Measurements from ENCODE around the gene IRF2.
"Not testable (repeated sequence)": the region's sequence is repeated elsewhere in the genome, so short reads cannot be mapped to it uniquely, and the experiment has no call there.

The IRF2 gene

GRCh38 chr4:184359888-184360287 is 114.5 kb downstream of the IRF2 start:
- no peak for DNase-seq

- DNase-seq: no peak
These were observed 115.7 kb downstream of the IRF2 start for GRCh38 chr4:184358521-184359232.

- DNase-seq: no peak
These were observed 116.6 kb downstream of the IRF2 start for GRCh38 chr4:184357772-184358171.

GRCh38 chr4:184357165-184357564 is 117.2 kb downstream of the IRF2 start:
- DNase-seq: no peak

GRCh38 chr4:184356366-184356765 is 118.0 kb downstream of the IRF2 start:
- DNase-seq: no peak

- no peak for DNase-seq
These were observed 118.5 kb downstream of the IRF2 start for GRCh38 chr4:184355857-184356256.

GRCh38 chr4:184355111-184355604 is 119.2 kb downstream of the IRF2 start:
- DNase-seq: no peak

GRCh38 chr4:184352891-184353290 is 121.5 kb downstream of the IRF2 start:
- no peak for DNase-seq

- no peak for DNase-seq
These were observed 122.5 kb downstream of the IRF2 start for GRCh38 chr4:184351560-184352451.

- DNase-seq: no peak
These were observed 123.4 kb downstream of the IRF2 start for GRCh38 chr4:184350964-184351363.

GRCh38 chr4:184350213-184350817 is 124.0 kb downstream of the IRF2 start:
- no peak for DNase-seq

GRCh38 chr4:184349283-184350039 is 124.9 kb downstream of the IRF2 start:
- DNase-seq: no peak

- no peak for DNase-seq
These were observed 125.8 kb downstream of the IRF2 start for GRCh38 chr4:184348311-184349233.

GRCh38 chr4:184347251-184348239 is 126.8 kb downstream of the IRF2 start:
- no peak for DNase-seq

GRCh38 chr4:184346682-184347081 is 127.7 kb downstream of the IRF2 start:
- no peak for DNase-seq

GRCh38 chr4:184346273-184346672 is 128.1 kb downstream of the IRF2 start:
- DNase-seq: not testable (repeated sequence)

- DNase-seq: no peak
These were observed 128.8 kb downstream of the IRF2 start for GRCh38 chr4:184345573-184345922.

- no peak for DNase-seq
These were observed 129.3 kb downstream of the IRF2 start for GRCh38 chr4:184344899-184345572.

- no peak for DNase-seq
These were observed 129.9 kb downstream of the IRF2 start for GRCh38 chr4:184344435-184344834.

Data from NCI-H1694 (cell line).